K562 (cell line): ENCODE results near the gene CYP4F11. TPM values are rescaled to one million over a fixed set of nuclear protein-coding genes. Genes with fewer than 3 reads are reported as not detected.
A peak's percentile ranks its signal among the peaks of the same experiment; 100 is the strongest.

Experiments used
- ATAC-seq: fragments of 200-7000 bp; cut with Tn5 transposase; 3 replicates; pipeline ENCODE4 v1.9.1; 2020; ENCODE audit warnings: moderate library complexity
- BruUV-seq: library from RNA; stranded (reverse); fragments of 400-500 nt; replicated peaks from 2 replicates; lab custom pipeline; 2021; lab: Mats Ljungman, UMichigan
- CTCF ChIA-PET: fragments of 300-600 bp; formaldehyde crosslinking; extraction: SDS; loops from one replicate; lab custom pipeline; 2021; ENCODE audit warnings: low intra/inter-chr PET ratio; lab: Yijun Ruan, JAX
- POLR2A ChIA-PET: fragments of 300-600, 350-650 bp; sonication (Branson Sonifier 250); formaldehyde crosslinking; extraction: SDS; loops from one replicate; lab custom pipeline; 2021; ENCODE audit warnings: antibody characterized with exemption, inconsistent platforms; lab: Yijun Ruan, JAX
- DNase-seq, 4 experiments: peaks; one replicate each; pipeline versions ENCODE4 v3.0.0 to v3.0.0-alpha.2; 2011 to 2018; ENCODE audit warnings: low spot score in 3 of 4, mixed read lengths in 3 of 4; ENCODE audit errors: extremely low read depth in 1 of 4
- FAIRE-seq: peaks from 2 replicates; lab custom pipeline; 2011; peaks lifted over from hg19 to GRCh38; lab: Jason Lieb, UNC
- H2AFZ ChIP-seq: 2 replicates; pipeline ENCODE4 v1.6.0; 2011; ENCODE audit warnings: low read depth, low read length, control low read depth, inconsistent platforms
- H3K27ac ChIP-seq: fragments of 200-600 bp; 3 replicates; pipeline ENCODE4 v1.8.0; 2011; ENCODE audit warnings: low read depth, mild to moderate bottlenecking, control low read depth, inconsistent platforms, low read length, moderate library complexity, mixed read lengths; ENCODE audit errors: extremely low read depth
- H3K27me3 ChIP-seq, 2 experiments: fragments of 300-600 bp in 1 of 2; 2 replicates in 1 of 2; 3 replicates in 1 of 2; pipeline versions ENCODE4 v1.6.0 to v1.8.0; 2011; ENCODE audit warnings: inconsistent platforms in 2 of 2, low read length in 2 of 2, mild to moderate bottlenecking in 1 of 2, mixed read lengths in 1 of 2, moderate library complexity in 1 of 2; ENCODE audit not compliant: control insufficient read depth in 2 of 2, insufficient read depth in 2 of 2
- H3K36me3 ChIP-seq: fragments of 300-600 bp; 3 replicates; pipeline ENCODE4 v1.8.0; 2011; ENCODE audit warnings: mild to moderate bottlenecking, low read length, inconsistent platforms; ENCODE audit not compliant: control insufficient read depth, insufficient read depth
- H3K4me1 ChIP-seq, 2 experiments: fragments of 200-600 bp in 1 of 2; replicated peaks in 1 of 2; 2 replicates in 1 of 2; 3 replicates in 1 of 2; pipeline versions ENCODE4 v1.5.1 to v1.8.0; 2011; ENCODE audit warnings: inconsistent platforms in 2 of 2, low read length in 2 of 2, mild to moderate bottlenecking in 1 of 2, mixed read lengths in 1 of 2, moderate library complexity in 1 of 2; ENCODE audit not compliant: control insufficient read depth in 2 of 2, insufficient read depth in 2 of 2
- H3K4me2 ChIP-seq: 2 replicates; pipeline ENCODE4 v1.6.1; 2011; ENCODE audit warnings: low read length, control low read depth, inconsistent platforms, mixed read lengths; ENCODE audit not compliant: insufficient read depth
- H3K4me3 ChIP-seq: fragments of 200-600 bp; sonication (generic), shearing (Covaris generic); 2 replicates; pipeline ENCODE4 v1.5.1; 2016; ENCODE audit warnings: control low read depth, inconsistent platforms
- H3K79me2 ChIP-seq: fragments of 200-600 bp; 3 replicates; pipeline ENCODE4 v1.8.0; 2011; ENCODE audit warnings: low read length, inconsistent platforms; ENCODE audit not compliant: control insufficient read depth, insufficient read depth
- H3K9ac ChIP-seq, 2 experiments: 2 replicates each; pipeline versions ENCODE4 v1.6.0 to v1.6.1; 2011; ENCODE audit warnings: low read depth in 2 of 2, low read length in 2 of 2, control low read depth in 1 of 2, inconsistent platforms in 1 of 2, mild to moderate bottlenecking in 1 of 2, mixed read lengths in 1 of 2; ENCODE audit not compliant: insufficient read depth in 1 of 2
- H3K9me1 ChIP-seq: one replicate; pipeline ENCODE4 v1.6.0; 2011; ENCODE audit warnings: inconsistent platforms, mild to moderate bottlenecking, low read length, moderate library complexity; ENCODE audit not compliant: control insufficient read depth, insufficient read depth
- H3K9me3 ChIP-seq: replicated peaks from 2 replicates; pipeline ENCODE4 v1.5.1; 2011; ENCODE audit warnings: low read depth, low read length, inconsistent platforms; ENCODE audit not compliant: control insufficient read depth, insufficient read depth
- H4K20me1 ChIP-seq: replicated peaks from 2 replicates; pipeline ENCODE4 v1.6.1; 2011; ENCODE audit warnings: low read length, inconsistent platforms, mixed read lengths; ENCODE audit not compliant: control insufficient read depth, insufficient read depth
- DACH1 ChIP-seq: fragments of 450-650 bp; IDR thresholded peaks from 2 replicates; pipeline ENCODE4 v1.6.1; 2018; ENCODE audit not compliant: partially characterized antibody
- GATA2 ChIP-seq: sonication (generic); formaldehyde crosslinking; IDR thresholded peaks from 2 replicates; pipeline ENCODE4 v1.4.0; 2020; ENCODE audit warnings: mild to moderate bottlenecking, missing genetic modification reagents
- GATAD2B ChIP-seq: fragments of 450-650 bp; IDR thresholded peaks from 2 replicates; pipeline ENCODE4 v1.6.1; 2017; ENCODE audit warnings: mild to moderate bottlenecking, borderline replicate concordance
- MCM2 ChIP-seq: fragments of 450-650 bp; IDR thresholded peaks from 2 replicates; pipeline ENCODE4 v1.6.1; 2017; ENCODE audit warnings: low read depth, mild to moderate bottlenecking
- WGBS: fragments of 100-300 bp; shearing (Covaris generic); methylation state at CpG from one replicate; pipeline ENCODE4 v1.1.6; 2016; ENCODE audit warnings: low coverage, mixed read lengths; ENCODE audit not compliant: insufficient coverage; ENCODE audit errors: missing lambda C conversion rate; 5-methylcytosine and 5-hydroxymethylcytosine counted together
- in situ Hi-C: fragments of 300-500 bp; cut with MboI; formaldehyde crosslinking; loops from 4 replicates; pipeline ENCODE4 v1.15.0; 2018; ENCODE audit warnings: inconsistent platforms, mixed read lengths
- intact Hi-C: fragments of 100-400 bp; cut with micrococcal nuclease; formaldehyde crosslinking; loops from 2 replicates; pipeline ENCODE4 v1.14.2; 2022
- polyA plus RNA-seq, 8 experiments: library from polyadenylated mRNA; depleted of rRNA in 4 of 8; stranded (reverse) in 5 of 8; unstranded in 3 of 8; fragments of >200 nt; fragmentation: Nextera tagmentation in 2 of 8; fragmentation: Illumina TruSeq in 1 of 8; extraction: Ambion mirVana in 2 of 8; extraction: Trizol in 1 of 8; gene quantifications; 2 replicates each; pipeline versions ENCODE4 v1.2.1 to v1.2.3, GENCODE V29; 2011 to 2014; ENCODE audit warnings: inconsistent platforms in 1 of 8, missing spikeins in 1 of 8
- total RNA-seq, 7 experiments: library from RNA; depleted of rRNA in 6 of 7; stranded (reverse); fragments of >200 nt in 6 of 7; fragmentation: Illumina TruSeq in 2 of 7; extraction: Trizol in 2 of 7; gene quantifications; 2 replicates each; pipeline versions ENCODE4 v1.2.1 to v1.2.3, GENCODE V29; 2011 to 2021; ENCODE audit warnings: low replicate concordance in 1 of 7
- TF ChIP-seq, protein P1 (sequence below): sonication (generic); formaldehyde crosslinking; IDR thresholded peaks from 2 replicates; pipeline ENCODE4 v1.8.0; 2022; ENCODE audit warnings: mild to moderate bottlenecking, missing genetic modification reagents
- TF ChIP-seq, protein P2 (sequence below): fragments of 450-650 bp; IDR thresholded peaks from 2 replicates; pipeline ENCODE4 v1.6.1; 2016; ENCODE audit warnings: antibody characterized with exemption

Gene CYP4F11
- total and polyA plus RNA-seq, 9 of the 15 experiments (the other 6 are each of a cell fraction or from before 2014, with no cell fraction given) = 0.03 TPM; not detected in 8

DNA sequence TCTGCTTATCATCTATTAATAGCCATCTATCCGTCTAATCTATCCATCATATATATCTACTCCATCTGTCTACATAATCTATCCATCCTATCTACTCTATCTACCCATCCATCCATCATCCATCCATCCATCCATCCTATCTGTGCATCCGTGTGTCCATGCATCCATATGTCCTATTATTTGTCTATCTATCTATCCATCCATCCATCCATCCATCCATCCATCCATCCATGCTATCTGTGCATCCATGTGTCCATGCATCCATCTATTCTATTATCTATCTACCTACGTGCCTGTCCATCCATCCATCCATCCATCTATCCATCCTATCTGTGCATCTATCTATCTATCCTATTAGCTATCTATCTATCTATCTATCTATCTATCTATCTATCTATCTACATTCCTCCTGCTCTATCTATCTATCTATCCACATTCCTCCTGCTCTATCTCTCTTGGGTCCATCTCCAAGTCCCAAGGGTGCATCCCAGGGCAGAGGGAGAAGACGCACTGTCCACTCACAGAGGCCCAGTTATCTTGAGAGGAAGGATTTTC lies 38.4 kb downstream of the CYP4F11 start:
- DNase-seq (no peak), ATAC-seq (no peak), FAIRE-seq (no peak)
- peaks cover 0 to 8% of the 10 kb centered on the region in 2 experiments; a peak in 3 of 5 replicates for H3K27me3 ChIP-seq
- no peak overlapping the region for H3K27ac ChIP-seq
- in situ Hi-C loops (no loop called here), intact Hi-C loops (no loop called here)
- H2AFZ ChIP-seq = no peak overlapping the region
- BruUV-seq = no TSS peak
- ChIA-PET POLR2A (no interaction called here), CTCF (no interaction called here)
- WGBS = 15% methylated on average over 4 of the region's 4 CpGs
- no peaks in the 10 kb centered on the region for H4K20me1 ChIP-seq
- no peak overlapping the region for H3K4me2 ChIP-seq
- no peak overlapping the region for H3K9ac ChIP-seq
- TF ChIP-seq GATAD2B (0 out of 2 replicates have a peak, but pooled peaks have one; percentile 30), GATA2 (CRISPR knock-in tag) (peak; percentile 22; the same call in 1 of the 2 replicates), DACH1 (peak; percentile 97), MCM2 (no peak)
- TF ChIP-seq, protein P1, sequence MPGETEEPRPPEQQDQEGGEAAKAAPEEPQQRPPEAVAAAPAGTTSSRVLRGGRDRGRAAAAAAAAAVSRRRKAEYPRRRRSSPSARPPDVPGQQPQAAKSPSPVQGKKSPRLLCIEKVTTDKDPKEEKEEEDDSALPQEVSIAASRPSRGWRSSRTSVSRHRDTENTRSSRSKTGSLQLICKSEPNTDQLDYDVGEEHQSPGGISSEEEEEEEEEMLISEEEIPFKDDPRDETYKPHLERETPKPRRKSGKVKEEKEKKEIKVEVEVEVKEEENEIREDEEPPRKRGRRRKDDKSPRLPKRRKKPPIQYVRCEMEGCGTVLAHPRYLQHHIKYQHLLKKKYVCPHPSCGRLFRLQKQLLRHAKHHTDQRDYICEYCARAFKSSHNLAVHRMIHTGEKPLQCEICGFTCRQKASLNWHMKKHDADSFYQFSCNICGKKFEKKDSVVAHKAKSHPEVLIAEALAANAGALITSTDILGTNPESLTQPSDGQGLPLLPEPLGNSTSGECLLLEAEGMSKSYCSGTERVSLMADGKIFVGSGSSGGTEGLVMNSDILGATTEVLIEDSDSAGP (CRISPR knock-in tag) = no peak
- TF ChIP-seq, protein P2, sequence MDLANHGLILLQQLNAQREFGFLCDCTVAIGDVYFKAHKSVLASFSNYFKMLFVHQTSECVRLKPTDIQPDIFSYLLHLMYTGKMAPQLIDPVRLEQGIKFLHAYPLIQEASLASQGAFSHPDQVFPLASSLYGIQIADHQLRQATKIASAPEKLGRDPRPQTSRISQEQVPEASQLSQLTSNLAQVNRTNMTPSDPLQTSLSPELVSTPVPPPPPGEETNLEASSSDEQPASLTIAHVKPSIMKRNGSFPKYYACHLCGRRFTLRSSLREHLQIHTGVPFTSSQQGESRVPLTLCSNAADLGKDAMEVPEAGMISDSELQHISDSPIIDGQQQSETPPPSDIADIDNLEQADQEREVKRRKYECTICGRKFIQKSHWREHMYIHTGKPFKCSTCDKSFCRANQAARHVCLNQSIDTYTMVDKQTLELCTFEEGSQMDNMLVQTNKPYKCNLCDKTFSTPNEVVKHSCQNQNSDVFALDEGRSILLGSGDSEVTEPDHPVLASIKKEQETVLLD = 0 out of 2 replicates have a peak, but pooled peaks have one; percentile 28
- H3K9me1 ChIP-seq = no peaks in the 10 kb centered on the region
- H3K9me3 ChIP-seq = no peaks in the 10 kb centered on the region
- H3K36me3 ChIP-seq = no peaks in the 10 kb centered on the region
- peaks cover 0 to 15% of the 10 kb centered on the region in 2 experiments; a peak in 2 of 5 replicates for H3K4me1 ChIP-seq
- H3K79me2 ChIP-seq = no peaks in the 10 kb centered on the region
- no peak overlapping the region for H3K4me3 ChIP-seq
